ENCODE measurements around the gene ABI1. TPM values are rescaled to one million over a fixed set of nuclear protein-coding genes. Genes with fewer than 3 reads are reported as not detected.
"Not testable (repeated sequence)": the region's sequence is repeated elsewhere in the genome, so short reads cannot be mapped to it uniquely, and the experiment has no call there.

The ABI1 gene
- total RNA-seq, 1 donor from 2014 or later = 84.0 TPM

DNA sequence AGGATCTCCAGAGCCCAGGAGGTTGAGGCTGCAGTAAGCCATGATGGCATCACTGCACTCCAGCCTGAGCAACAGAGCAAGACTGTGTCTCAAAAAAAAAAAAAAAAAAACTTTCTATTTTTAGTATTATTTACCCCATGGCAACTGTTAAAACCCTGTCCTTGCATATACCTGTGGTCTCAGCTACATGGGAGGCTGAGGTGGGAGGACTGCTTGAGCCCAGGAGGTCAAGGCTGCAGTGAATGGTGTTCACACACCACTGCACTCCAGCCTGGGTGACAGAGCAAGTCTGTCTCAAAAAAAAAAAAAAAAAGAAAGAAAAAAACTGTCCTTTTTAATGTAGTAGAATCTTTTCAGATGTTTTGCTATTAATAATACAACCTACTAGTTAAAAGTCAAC lies 3.2 kb downstream of the ABI1 start:
- intact Hi-C loops (cut with micrococcal nuclease) = not testable (repeated sequence)

DNA sequence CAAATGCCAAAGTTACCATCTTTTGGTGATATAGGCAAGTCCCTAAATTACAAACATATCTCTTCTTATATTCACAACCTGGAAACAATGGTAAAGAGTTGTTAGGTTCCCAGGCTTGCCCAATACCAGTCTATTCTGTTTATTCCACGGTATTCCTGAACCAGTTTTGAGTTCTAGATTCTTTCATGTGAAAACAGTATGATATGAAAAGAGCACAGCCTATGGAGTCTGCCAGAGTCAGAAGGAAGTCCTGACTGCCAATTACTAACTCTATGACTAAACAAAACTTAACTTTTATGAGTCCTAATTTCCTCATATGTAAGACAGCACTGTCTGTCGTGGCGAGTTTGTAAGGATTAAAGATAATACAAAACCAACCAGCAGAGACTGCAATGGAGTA lies 5.6 kb downstream of the ABI1 start:
- intact Hi-C loops (cut with micrococcal nuclease) = no loop called here

DNA sequence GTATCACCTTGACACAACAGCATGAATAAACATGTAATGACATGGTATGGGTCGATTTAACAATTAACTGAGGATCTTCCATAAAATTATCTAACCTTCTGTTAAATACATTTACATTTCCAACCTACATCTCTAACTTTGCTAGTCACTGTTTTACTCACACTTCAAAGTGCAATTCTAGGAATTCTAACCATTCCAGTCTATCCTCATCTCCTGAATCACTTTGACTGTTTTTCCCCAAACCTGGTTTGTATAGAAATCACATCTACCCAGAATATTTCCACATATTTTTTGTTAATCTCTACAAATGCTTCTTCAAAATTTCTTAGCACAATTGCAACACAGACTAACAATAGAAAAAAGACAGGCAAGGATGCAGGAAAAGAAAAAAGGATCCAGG lies 6.2 kb downstream of the ABI1 start:
- intact Hi-C loops (cut with micrococcal nuclease) = no loop called here

DNA sequence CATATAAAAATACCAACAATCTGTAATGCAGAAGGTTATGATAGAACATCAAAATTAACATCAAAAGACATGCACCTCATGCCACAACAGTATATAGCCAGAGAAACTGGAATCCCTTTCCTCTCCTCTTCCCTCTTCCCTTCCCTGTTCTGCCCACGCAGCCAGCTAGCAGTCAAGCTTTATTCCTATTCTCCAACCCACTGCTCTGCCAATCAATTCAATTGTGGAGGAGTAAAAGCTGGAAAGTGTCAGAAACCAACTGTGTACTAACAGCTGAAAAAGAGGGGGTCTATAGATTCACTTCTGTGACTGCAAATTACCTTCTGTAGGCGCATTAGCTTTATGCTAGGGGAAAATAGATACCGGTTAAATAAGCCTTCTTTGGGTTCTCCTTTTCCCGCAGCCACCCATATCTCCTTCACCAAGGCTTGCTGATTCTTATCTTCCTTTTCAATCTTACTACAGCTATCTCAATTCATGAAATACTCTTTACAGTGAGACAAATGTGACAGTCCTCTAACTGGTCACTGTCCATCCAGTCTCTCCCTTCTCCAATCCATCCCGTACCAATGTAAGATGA lies 16.3 kb downstream of the ABI1 start:
- intact Hi-C loops (cut with micrococcal nuclease) = no loop called here

DNA sequence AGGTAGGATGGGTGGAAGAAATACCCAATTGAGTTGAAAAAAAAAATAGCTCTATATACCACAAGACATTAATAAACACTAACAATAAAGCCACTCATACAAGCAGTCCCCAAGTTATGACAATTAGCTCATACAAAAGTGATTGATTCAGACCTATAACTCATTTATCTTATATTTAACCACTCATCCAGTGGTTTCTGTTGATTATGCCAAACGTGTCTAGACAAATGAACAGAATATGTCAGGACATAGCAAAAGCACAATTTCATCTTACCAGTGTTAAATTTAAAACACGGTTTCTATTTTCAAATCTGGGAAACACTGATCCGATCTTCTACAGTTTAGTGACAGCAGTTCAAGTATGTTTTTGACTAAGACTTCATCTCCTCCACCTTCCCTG lies 17.0 kb downstream of the ABI1 start:
- intact Hi-C loops (cut with micrococcal nuclease) = no loop called here

DNA sequence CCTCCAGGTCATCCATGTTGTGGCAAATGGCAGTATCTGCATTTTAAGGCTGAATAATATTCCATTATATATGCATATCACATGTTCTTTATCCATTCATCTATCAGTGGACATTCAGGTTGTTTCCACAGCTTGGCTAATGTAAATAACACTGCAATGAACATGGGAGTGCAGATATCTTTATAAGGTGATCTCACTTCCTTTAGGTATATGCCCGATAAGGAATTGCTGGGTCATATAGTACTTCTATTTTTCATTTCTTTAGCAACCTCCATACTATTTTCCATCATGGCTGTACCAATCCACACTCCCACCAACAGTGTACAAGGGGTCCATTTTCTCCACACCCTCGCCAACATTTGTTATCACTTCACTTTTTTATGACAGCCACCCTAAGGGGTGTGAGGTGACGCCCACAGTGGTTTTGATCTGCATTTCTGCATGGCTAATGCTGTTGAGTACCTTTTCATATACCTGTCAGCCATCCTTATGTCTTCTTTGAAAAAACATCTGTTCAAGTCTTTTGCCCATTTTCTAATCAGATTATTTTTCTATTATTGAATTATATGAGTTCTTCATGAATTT lies 18.9 kb downstream of the ABI1 start:
- intact Hi-C loops (cut with micrococcal nuclease) = no loop called here

DNA sequence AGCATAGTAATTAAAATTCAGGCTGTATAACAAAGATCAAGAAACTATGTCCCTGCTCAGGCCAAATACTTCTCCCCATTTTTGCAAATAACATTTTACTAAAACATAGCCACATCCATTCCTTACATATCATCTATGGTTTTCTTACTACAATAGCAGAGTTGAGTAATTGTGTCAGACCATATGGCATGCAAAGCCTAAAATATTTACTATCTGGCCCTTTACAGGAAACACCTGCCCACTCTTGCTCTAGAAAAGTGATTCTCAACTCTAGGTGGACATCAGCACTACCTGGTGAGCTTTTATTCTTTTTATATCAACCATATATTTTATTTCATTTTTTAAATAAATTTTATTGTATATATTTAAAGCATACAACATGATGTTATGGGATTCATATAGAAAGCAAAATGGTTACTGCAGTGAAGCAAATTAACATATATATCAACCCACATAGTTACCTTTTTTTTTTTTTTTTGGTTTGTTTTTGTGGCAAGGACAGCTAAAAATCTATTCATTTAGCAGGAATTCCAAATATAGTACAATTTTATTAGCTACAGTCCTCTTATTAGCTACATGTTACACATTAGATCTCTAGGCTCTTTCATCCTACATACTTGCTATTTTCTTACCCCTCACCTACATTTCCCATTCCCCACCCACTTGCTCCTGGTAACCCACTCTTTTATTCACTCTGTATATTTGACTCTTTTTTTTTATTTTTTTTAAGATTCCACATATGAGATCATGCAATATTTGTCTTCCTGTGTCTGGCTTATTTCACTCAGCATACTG lies 19.6 kb downstream of the ABI1 start:
- intact Hi-C loops (cut with micrococcal nuclease) = no loop called here

DNA sequence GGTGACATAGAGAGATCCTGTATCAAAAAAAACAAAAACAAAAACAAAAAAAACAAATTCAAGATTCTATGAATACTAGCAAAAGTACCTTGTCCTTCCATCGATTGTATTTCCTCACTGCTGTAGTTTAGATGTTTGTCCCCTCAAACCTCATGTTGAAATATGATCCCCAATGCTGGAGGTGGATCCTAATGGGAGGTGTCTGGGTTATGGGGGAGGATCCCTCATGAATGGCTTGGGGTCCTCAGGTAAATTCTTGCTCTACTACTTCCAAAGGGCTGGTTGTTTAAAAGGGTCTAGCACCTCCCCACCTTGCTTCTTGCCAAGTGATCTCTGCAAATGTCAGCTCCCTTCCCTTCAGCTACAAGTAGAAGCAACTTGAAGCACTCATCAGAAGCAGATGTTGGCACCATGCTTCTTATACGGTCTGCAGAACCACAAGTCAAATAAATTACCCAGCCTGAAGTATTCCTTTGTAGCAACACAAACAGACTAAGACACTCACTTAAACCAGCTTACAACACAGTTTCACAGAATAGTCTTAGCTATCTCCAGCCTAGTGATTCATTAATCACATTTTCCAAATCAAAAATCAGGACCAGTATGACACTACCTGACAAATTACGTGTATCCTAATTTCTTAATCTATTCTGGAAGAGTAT lies 20.7 kb downstream of the ABI1 start:
- intact Hi-C loops (cut with micrococcal nuclease) = no loop called here

DNA sequence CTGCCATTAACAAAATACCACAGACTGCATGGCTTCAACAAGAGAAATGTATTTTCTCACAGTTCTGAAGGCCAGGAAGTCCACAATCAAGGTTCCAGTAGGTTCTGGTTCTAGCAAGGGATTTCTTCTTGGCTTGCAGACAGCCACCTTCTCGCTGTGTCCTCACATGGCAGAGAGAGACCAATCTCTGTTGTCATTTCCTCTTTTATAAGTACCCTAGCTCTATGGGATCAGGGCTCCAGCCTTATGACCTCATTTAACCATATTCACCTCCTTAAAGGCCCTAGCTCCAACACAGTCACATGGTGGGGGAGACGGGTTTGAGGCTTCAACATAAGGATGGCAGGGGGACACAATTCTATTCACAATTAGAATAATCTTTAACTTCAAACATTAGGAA lies 23.6 kb downstream of the ABI1 start:
- intact Hi-C loops (cut with micrococcal nuclease) = loop anchor here (1.0 kb wide), 1 partner anchor 11 kb away; no protein-coding TSS in a partner anchor

DNA sequence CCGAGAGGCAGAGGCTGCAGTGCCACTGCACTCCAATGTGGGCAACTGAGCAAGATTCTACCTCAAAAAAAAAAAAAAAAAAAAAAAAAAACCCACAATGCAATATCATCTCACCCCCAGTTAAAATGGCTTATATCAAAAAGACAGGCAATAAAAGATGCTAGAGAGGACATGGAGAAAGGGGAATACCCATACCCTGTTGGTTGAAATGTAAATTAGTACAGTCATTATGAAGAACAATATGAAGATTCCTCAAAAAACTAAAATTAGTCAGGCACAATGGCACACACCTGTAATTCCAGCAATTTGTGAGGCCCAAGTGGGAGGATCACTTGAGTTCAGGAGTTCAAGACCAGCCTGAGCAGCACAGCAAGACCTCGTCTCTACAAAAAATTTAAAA lies 25.7 kb downstream of the ABI1 start:
- intact Hi-C loops (cut with micrococcal nuclease) = no loop called here

DNA sequence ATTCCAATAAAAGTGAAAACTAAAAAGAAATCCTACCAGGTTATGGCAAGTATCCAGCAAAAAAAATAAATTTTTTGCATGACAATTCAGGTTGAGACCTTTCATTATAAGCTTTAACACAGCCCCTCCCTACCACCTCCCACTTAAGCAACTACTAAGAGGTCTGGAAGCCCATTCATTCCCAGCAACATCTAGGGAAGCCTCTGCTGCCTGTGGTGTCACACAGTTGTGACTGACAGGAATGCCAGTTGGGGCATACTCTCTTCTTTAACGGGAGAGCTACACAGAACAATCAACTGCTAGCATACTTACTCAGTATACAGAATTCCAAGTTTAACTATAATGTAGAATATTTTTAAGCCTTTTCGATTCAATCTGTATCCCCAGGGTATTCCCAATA lies 27.8 kb downstream of the ABI1 start:
- intact Hi-C loops (cut with micrococcal nuclease) = no loop called here

DNA sequence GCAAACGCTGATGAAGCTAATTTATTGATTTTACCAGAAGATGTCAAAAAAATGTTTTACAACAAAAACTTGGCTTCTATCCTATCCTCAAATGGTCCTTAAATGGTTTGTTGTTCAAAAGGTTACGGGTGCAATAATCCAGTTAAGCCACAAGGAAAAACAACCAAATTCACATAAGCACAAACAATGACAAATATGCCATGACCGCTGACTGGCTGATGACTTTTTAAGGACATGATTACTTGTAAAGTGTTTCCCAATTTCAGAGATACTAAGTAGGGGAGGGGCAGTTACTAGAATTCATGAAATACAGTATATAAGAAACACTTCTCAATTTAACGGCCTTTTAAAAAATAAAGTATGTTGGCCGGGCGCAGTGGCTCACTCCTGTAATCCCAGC lies 28.8 kb downstream of the ABI1 start:
- intact Hi-C loops (cut with micrococcal nuclease) = no loop called here

DNA sequence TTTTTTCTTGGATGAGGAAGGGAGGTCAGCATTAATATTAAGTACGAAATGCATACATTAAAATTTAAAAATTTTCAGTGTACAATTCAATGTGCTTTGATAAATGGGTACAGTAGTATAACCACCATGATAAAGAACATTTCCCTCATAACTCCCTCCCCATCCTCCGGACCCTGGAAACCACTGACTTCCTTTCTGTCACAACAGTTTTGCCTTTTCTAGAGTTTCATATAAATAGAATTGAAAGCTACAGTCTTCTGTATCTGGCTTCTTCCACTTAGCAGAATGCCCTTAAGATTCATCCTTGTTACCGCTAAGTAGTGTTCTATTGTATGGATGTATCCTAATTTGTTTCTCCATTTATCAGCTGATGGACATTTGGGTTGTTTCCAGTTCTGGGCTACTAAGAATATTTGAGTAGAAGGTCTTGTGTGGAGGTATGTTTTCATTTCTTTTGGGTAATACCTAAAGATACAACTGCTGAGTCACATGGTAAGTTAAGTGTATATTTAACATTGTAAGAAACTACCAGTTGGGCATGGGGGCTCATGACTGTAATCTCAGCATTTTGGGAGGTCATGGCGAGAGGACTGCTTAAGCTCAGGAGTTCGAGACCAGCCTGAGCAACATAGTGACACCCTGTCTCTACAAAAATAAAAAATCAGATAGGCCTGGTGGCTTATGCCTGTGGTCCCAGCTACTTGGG lies 30.8 kb downstream of the ABI1 start:
- intact Hi-C loops (cut with micrococcal nuclease) = no loop called here

DNA sequence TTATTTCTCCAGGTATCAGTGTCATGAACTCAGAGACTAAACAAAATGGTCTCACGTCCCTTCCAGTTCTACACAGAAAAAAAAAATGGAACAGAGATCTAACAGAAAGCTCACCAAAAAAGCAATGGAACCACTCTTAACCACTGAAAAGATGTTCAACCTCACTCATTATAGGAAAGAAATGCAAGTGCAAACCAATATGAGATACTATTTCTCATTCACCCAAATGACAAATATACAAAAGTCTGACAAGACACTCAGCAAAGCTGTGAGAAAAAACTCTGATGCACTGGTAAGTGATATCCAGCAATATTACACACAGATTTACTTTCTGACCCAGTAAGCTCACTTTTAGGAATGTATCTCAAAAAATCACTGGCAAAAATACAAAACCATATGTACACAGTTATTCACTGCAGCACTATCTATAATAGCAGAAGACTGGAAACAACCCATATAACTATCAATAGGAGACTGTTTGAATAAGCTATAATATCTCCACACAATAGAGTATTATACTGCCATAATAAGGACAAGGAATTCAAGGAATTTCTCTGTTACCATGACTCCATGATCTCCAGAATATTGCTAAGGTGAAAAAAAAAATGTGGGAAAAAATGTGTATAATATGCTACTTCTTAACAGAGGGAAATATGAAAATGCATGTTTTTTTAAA lies 36.6 kb downstream of the ABI1 start:
- intact Hi-C loops (cut with micrococcal nuclease) = no loop called here

DNA sequence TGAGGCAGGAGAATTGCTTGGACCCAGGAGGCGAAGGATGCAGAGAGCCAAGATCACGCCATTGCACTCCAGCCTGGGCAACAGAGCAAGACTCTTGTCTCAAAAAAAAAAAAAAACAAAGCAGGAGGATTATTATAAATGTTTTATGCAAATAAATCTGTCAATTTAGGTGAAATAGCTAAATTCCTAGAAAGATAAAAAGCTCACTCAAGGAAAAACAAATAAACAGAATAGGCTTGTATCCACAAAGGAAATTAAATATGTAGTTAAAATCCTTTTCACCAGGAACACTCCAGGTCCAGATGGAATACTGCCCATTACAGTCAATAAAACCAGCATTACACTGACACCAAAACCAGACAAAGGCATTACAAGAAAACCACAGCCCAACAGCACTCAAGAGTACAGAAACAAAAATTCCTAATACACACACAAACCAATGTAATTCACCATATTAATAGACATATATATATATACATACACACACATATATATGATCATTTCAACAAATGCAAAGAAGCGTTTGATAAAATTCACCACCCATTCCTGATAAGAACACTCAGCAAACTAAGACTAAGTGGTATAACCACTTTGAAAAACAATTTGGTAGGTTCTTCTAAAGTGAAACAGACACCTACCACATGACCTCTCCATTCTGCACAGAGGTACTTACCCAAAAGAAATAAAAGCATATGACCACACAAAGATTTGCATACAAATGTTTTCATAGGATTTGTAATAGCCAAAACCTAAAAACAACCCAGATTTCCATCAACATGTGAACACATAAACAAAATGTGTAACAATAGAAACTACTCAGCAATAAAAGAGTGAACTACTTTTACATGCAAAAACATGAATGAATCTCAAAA lies 38.8 kb downstream of the ABI1 start:
- intact Hi-C loops (cut with micrococcal nuclease) = no loop called here

DNA sequence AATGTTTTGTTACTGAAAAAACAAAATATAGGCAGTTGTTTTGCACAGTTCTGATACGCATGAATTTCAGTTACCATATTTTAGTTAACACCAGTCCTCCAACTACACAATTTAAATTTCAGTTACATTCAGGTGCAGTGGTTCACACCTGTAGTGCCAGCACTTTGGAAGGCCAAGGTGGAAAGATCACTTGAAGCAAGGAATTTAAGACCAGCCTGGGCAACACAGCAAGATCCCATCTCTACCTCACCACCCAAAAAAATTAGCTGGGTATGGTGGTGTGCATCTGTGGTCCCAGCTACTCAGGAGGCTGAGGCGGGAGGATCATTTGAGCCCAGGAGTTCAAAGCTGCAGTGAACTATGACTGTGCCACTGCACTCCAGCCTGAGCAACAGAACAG lies 45.3 kb downstream of the ABI1 start:
- intact Hi-C loops (cut with micrococcal nuclease) = no loop called here

DNA sequence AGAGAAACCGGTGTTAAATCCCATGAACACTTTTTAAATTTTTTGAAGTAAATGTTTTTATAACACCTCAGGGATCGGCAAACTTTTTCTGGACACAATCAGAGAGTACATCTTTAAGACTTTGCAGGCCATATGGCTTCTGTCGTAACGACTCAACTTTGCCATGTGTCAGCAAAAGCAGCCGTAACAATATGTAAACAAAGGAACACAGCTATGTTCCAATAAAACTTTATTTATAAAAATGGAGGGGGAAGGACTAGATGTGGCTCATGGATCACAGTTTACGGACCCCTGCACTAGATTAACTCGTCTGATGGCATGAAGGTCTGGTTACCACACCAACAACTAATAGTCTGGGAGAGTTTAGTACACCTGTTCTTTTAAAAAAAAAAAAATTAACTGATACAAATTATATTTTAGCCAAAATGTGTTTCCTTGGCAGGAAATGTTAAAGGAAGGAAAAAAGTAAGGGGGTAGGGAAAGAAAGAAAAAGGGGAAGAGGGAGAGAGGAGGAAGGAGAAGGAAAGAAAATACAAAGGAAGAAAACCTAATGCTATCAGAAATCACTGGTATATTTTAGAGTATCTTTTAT lies 50.2 kb downstream of the ABI1 start:
- intact Hi-C loops (cut with micrococcal nuclease) = no loop called here

DNA sequence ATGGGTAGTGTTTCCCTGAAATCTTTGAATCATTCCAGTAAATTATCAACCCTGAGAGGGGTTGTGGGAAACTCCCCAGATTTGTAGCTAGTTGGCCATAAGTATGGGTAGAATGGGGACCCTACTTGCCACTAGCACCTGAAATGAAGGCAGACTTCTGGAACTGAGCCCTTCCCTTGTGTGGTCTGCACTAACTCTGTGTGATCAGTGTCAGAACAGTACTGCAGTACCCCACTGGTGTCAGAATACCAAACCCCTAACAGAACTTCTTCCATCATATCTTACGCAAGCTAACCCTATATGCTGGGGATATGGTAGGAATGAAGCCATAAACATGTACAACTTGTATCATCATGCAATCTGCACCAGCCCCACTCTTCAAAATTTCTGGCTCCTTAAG lies 50.8 kb downstream of the ABI1 start:
- intact Hi-C loops (cut with micrococcal nuclease) = no loop called here

DNA sequence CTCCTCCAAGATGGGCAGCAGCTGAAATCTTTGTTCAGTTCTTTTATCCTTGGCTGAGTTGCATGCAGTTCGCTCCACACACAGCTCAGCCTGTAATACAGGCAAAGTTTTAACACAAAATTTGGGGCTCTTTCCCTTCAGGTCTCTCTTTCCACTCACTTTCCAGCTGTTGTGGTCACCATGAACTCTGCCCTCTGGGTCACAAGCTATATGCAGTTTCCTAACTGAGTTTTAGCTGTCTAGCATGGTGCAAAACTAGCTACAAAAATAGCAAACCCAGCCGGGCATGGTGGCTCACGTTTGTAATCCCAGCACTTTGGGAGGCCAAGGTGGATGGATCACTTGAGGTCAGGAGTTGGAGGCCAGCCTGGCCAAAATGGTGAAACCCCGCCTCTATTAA lies 53.2 kb downstream of the ABI1 start:
- intact Hi-C loops (cut with micrococcal nuclease) = no loop called here

DNA sequence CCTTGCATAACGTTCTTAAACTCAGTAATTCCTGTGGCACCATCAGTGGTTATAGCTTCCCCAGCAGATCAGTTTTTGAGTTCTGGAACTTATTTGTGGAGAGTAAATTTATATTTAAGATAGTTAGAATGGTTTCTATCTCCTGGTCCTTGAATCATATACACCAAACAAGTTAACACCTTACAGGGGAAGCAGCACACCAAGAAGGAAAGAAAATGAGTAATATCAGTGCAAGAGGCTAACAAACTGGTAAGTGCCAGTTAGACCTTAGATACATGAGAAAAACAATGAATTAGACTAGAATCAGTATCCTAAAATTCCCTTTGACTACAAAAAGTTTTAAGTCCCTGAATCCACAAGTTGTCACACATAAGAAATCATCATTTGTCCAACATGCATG lies 54.2 kb downstream of the ABI1 start:
- intact Hi-C loops (cut with micrococcal nuclease) = no loop called here

All from T-helper 1 cell treated with Interleukin-12 subunit alpha and Interleukin-12 subunit beta and Interleukin-4 antibody, amounts not matched to agents 30 ng/mL and 1 ng/mL, for 36 hours (primary cell).